ENCODE data around the gene YBX1. TPM values are rescaled to one million over a fixed set of nuclear protein-coding genes. Genes with fewer than 3 reads are reported as not detected.
A peak's percentile ranks its signal among the peaks of the same experiment; 100 is the strongest.

YBX1 gene
- total RNA-seq, 1 donor: 491 TPM

DNA sequence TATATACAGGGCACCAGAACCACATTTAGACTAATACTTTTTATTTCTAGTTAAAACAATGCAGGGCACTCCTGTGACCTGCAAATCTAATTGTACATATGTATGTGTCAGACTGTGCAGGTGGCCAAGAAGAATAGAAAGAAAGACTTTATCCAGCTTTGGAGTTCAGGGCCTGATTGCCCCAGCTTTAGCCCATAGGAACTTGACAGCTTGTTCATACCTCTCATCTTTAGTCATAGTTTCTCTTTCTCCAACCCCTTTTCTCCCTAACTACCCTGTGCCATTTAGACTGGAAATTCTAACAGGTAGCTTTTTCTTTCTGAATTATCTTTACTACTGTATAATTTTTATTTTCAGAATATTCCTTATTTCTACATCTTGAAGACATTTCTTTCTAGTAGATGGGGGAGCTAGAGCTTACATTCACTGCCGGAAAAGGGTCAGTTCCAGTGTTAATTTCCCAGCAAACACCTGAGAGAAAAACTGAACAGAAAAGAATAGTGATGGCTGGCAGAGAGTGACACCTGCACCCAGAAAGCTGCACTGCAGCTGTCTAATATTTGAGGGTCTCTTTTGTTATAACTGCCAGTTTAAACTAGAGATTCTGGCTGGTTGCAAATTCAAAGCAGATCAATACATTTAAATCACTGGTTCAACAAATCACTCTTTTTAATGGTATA, 8.4 kb downstream of the YBX1 start:
- Histone ChIP-seq H3K4me2 (ENCODE audit: insufficient read depth, low read length) (no peak overlapping the region), H3K27me3 (ENCODE audit: insufficient read depth, low read length) (no peaks in the 10 kb centered on the region), H3K4me3 (ENCODE audit: insufficient read depth, low read length) (no peak overlapping the region), H2AFZ (ENCODE audit: low read length) (no peak overlapping the region), H3K4me1 (ENCODE audit: insufficient read depth, low read length) (peaks cover 10% of the 10 kb centered on the region), H3K9me3 (ENCODE audit: low read depth, low read length) (no peaks in the 10 kb centered on the region), H3K27ac (ENCODE audit: low read depth, low read length) (no peak overlapping the region), H3K79me2 (ENCODE audit: insufficient read depth, low read length) (peaks cover 100% of the 10 kb centered on the region), H4K20me1 (ENCODE audit: insufficient read depth, low read length) (peaks cover 81% of the 10 kb centered on the region), H3K36me3 (ENCODE audit: insufficient read depth, low read length) (peaks cover 28% of the 10 kb centered on the region)
- DNase-seq (ENCODE audit: insufficient read length, low spot score, missing footprints): peak; percentile 77
- TF ChIP-seq, protein P1, sequence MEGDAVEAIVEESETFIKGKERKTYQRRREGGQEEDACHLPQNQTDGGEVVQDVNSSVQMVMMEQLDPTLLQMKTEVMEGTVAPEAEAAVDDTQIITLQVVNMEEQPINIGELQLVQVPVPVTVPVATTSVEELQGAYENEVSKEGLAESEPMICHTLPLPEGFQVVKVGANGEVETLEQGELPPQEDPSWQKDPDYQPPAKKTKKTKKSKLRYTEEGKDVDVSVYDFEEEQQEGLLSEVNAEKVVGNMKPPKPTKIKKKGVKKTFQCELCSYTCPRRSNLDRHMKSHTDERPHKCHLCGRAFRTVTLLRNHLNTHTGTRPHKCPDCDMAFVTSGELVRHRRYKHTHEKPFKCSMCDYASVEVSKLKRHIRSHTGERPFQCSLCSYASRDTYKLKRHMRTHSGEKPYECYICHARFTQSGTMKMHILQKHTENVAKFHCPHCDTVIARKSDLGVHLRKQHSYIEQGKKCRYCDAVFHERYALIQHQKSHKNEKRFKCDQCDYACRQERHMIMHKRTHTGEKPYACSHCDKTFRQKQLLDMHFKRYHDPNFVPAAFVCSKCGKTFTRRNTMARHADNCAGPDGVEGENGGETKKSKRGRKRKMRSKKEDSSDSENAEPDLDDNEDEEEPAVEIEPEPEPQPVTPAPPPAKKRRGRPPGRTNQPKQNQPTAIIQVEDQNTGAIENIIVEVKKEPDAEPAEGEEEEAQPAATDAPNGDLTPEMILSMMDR (IDR thresholded peaks at IDR 0.05; ENCODE audit: extremely low read depth, low read depth, low read length): peak; percentile 10

DNA sequence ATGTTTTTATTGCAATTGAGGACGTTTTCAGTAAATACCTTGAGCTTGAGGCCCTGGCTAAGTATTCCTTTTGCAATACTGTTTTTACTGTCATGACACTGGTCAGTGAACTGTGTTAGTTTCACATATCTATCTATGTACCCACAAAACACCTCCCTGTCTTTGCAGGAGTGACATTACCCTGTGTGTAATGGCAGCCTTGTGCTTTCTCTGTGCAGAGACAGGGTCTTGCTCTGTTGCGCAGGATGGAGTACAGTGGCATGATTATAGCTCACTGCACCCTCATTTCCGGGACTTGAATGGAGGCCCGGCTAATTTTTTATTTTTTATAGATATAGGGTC, 8.9 kb downstream of the YBX1 start:
- Histone ChIP-seq H3K27ac (ENCODE audit: low read depth, low read length) (no peak overlapping the region), H3K4me3 (ENCODE audit: insufficient read depth, low read length) (no peak overlapping the region), H3K9me3 (ENCODE audit: low read depth, low read length) (no peaks in the 10 kb centered on the region), H2AFZ (ENCODE audit: low read length) (no peak overlapping the region), H3K4me1 (ENCODE audit: insufficient read depth, low read length) (peaks cover 5% of the 10 kb centered on the region), H4K20me1 (ENCODE audit: insufficient read depth, low read length) (peaks cover 81% of the 10 kb centered on the region), H3K36me3 (ENCODE audit: insufficient read depth, low read length) (peaks cover 32% of the 10 kb centered on the region), H3K79me2 (ENCODE audit: insufficient read depth, low read length) (peaks cover 100% of the 10 kb centered on the region), H3K27me3 (ENCODE audit: insufficient read depth, low read length) (no peaks in the 10 kb centered on the region), H3K4me2 (ENCODE audit: insufficient read depth, low read length) (no peak overlapping the region)
- TF ChIP-seq, protein P1 (IDR thresholded peaks at IDR 0.05; ENCODE audit: extremely low read depth, low read depth, low read length): no peak
- DNase-seq (ENCODE audit: insufficient read length, low spot score, missing footprints): no peak

DNA sequence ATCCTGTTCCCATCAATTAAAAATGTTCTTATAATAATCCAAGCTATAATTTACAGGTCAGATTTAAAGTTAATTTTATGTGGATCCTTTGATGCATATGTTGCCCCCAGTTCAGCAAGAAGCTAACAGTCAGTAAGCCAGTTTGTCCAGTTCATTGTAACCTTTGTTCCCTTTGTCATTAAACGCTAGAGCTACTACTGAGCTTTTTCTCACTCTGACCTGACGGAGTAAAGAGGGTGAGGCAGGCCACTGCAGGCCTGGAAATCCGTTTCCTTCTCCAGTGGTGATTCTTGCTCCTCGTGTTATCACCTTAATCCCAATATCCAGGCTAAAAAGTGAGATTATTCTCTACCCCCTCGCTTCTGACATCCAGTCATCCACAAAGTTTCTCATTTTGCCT, 10.2 kb downstream of the YBX1 start:
- peaks cover 74% of the 10 kb centered on the region for H4K20me1 ChIP-seq (ENCODE audit: insufficient read depth, low read length)
- H3K4me2 ChIP-seq (ENCODE audit: insufficient read depth, low read length): no peak overlapping the region
- no peaks in the 10 kb centered on the region for H3K27me3 ChIP-seq (ENCODE audit: insufficient read depth, low read length)
- no peaks in the 10 kb centered on the region for H3K9me3 ChIP-seq (ENCODE audit: low read depth, low read length)
- TF ChIP-seq, protein P1 (IDR thresholded peaks at IDR 0.05; ENCODE audit: extremely low read depth, low read depth, low read length): no peak
- H2AFZ ChIP-seq (ENCODE audit: low read length): no peak overlapping the region
- H3K27ac ChIP-seq (ENCODE audit: low read depth, low read length): peak overlapping the region; percentile 13
- no peaks in the 10 kb centered on the region for H3K4me1 ChIP-seq (ENCODE audit: insufficient read depth, low read length)
- H3K36me3 ChIP-seq (ENCODE audit: insufficient read depth, low read length): peaks cover 46% of the 10 kb centered on the region
- no peak overlapping the region for H3K4me3 ChIP-seq (ENCODE audit: insufficient read depth, low read length)
- peaks cover 99% of the 10 kb centered on the region for H3K79me2 ChIP-seq (ENCODE audit: insufficient read depth, low read length)
- DNase-seq (ENCODE audit: insufficient read length, low spot score, missing footprints): no peak

DNA sequence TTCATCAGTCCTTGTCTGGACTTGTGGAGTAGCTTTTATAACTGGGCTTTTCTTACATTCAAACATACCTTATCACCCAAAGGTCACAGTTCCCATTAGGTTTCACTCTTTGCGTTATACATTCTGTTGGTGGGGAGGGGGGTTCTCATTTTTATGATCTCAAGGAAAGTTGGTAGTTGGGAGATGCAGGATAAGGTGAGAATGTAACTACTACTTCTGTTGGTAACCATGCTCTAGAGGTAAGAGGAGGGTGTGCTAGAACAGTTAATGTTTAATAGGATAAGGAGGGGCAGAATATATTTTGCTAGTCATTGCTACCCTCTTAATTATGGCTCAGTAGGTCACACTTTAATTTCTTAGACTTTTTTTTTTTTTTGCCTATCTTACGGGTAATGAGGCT, 10.7 kb downstream of the YBX1 start:
- Histone ChIP-seq H3K4me3 (ENCODE audit: insufficient read depth, low read length) (no peak overlapping the region), H3K9me3 (ENCODE audit: low read depth, low read length) (no peaks in the 10 kb centered on the region), H3K27me3 (ENCODE audit: insufficient read depth, low read length) (no peaks in the 10 kb centered on the region), H3K27ac (ENCODE audit: low read depth, low read length) (peak overlapping the region; percentile 13), H3K4me2 (ENCODE audit: insufficient read depth, low read length) (no peak overlapping the region), H2AFZ (ENCODE audit: low read length) (no peak overlapping the region), H3K79me2 (ENCODE audit: insufficient read depth, low read length) (peaks cover 99% of the 10 kb centered on the region), H3K36me3 (ENCODE audit: insufficient read depth, low read length) (peaks cover 46% of the 10 kb centered on the region), H4K20me1 (ENCODE audit: insufficient read depth, low read length) (peaks cover 70% of the 10 kb centered on the region), H3K4me1 (ENCODE audit: insufficient read depth, low read length) (no peaks in the 10 kb centered on the region)
- TF ChIP-seq, protein P1 (IDR thresholded peaks at IDR 0.05; ENCODE audit: extremely low read depth, low read depth, low read length): no peak
- no peak for DNase-seq (ENCODE audit: insufficient read length, low spot score, missing footprints)
